ENCODE results near the gene GPR15. TPM values are rescaled to one million over a fixed set of nuclear protein-coding genes. Genes with fewer than 3 reads are reported as not detected.
"Not testable (repeated sequence)": the region's sequence is repeated elsewhere in the genome, so short reads cannot be mapped to it uniquely, and the experiment has no call there.

The GPR15 gene
- polyA plus RNA-seq, 5 donors = not detected

- no peak for DNase-seq
These were observed 25.7 kb downstream of the GPR15 start for GRCh38 chr3:98557324-98558010.

GRCh38 chr3:98558100-98558827 lies 26.5 kb downstream of the GPR15 start:
- no peak for DNase-seq

- DNase-seq = not testable (repeated sequence)
These were observed 28.0 kb downstream of the GPR15 start for GRCh38 chr3:98559769-98560168.

GRCh38 chr3:98560911-98561310 lies 29.1 kb downstream of the GPR15 start:
- no peak for DNase-seq

GRCh38 chr3:98561727-98562521 lies 30.1 kb downstream of the GPR15 start:
- DNase-seq = no peak

- no peak for DNase-seq
These were observed 32.0 kb downstream of the GPR15 start for GRCh38 chr3:98563661-98564281.

- no peak for DNase-seq
These were observed 32.7 kb downstream of the GPR15 start for GRCh38 chr3:98564282-98565005.

GRCh38 chr3:98565237-98565643 lies 33.5 kb downstream of the GPR15 start:
- no peak for DNase-seq

- DNase-seq = no peak
These were observed 34.1 kb downstream of the GPR15 start for GRCh38 chr3:98565843-98566242.

GRCh38 chr3:98567666-98568270 lies 36.0 kb downstream of the GPR15 start:
- DNase-seq = no peak

- no peak for DNase-seq
These were observed 36.6 kb downstream of the GPR15 start for GRCh38 chr3:98568402-98568801.

GRCh38 chr3:98573181-98573728 lies 41.5 kb downstream of the GPR15 start:
- DNase-seq = no peak

- no peak for DNase-seq
These were observed 42.4 kb downstream of the GPR15 start for GRCh38 chr3:98574132-98574531.

GRCh38 chr3:98577178-98577895 lies 45.6 kb downstream of the GPR15 start:
- DNase-seq = no peak

- DNase-seq = no peak
These were observed 48.9 kb downstream of the GPR15 start for GRCh38 chr3:98580401-98581386.

- DNase-seq = no peak
These were observed 49.7 kb downstream of the GPR15 start for GRCh38 chr3:98581474-98581873.

- no peak for DNase-seq
These were observed 50.3 kb downstream of the GPR15 start for GRCh38 chr3:98582042-98582441.

- DNase-seq = no peak
These were observed 52.0 kb downstream of the GPR15 start for GRCh38 chr3:98583766-98584165.

Measured in right lung (tissue), 5 donors.